BJ (cell line): ENCODE measurements around the gene NSFL1C. TPM values are rescaled to one million over a fixed set of nuclear protein-coding genes. Genes with fewer than 3 reads are reported as not detected.
"Not testable (repeated sequence)": the region's sequence is repeated elsewhere in the genome, so short reads cannot be mapped to it uniquely, and the experiment has no call there.

Experiments
- CTCF ChIA-PET: fragments of 350-600 bp; formaldehyde crosslinking; extraction: SDS; loops from one replicate; lab custom pipeline; 2021; ENCODE audit warnings: antibody characterized with exemption, inconsistent platforms; lab: Yijun Ruan, JAX
- POLR2A ChIA-PET: fragments of 300-600 bp; sonication (Branson Sonifier 250); formaldehyde crosslinking; extraction: SDS; loops from one replicate; lab custom pipeline; 2021; ENCODE audit warnings: antibody characterized with exemption; lab: Charles Lee
- DNase-seq: peaks from one replicate; pipeline ENCODE4 v3.0.0-alpha.2; 2011; ENCODE audit warnings: low read depth
- H3K27me3 ChIP-seq: 2 replicates; pipeline ENCODE4 v1.6.0; 2011; ENCODE audit warnings: low read length; ENCODE audit not compliant: control insufficient read depth, insufficient read depth
- H3K36me3 ChIP-seq: 2 replicates; pipeline ENCODE4 v1.5.1; 2011; ENCODE audit warnings: low read length; ENCODE audit not compliant: control insufficient read depth, insufficient read depth
- H3K4me3 ChIP-seq: 2 replicates; pipeline ENCODE4 v1.5.1; 2011; ENCODE audit warnings: low read depth, mild to moderate bottlenecking, control low read depth, low read length
- polyA plus RNA-seq: library from polyadenylated mRNA; depleted of rRNA; stranded (reverse); fragments of >200 nt; gene quantifications from 2 replicates; pipeline ENCODE4 v1.2.3, GENCODE V29; 2011
- TF ChIP-seq, protein P1 (sequence below): IDR thresholded peaks from 2 replicates; pipeline ENCODE4 v1.5.1; 2011; ENCODE audit warnings: low read depth, mild to moderate bottlenecking, control low read depth, inconsistent platforms, low read length, moderate library complexity; ENCODE audit not compliant: insufficient read depth

Gene NSFL1C
- polyA plus RNA-seq, 1 experiment: 27.7 TPM

DNA sequence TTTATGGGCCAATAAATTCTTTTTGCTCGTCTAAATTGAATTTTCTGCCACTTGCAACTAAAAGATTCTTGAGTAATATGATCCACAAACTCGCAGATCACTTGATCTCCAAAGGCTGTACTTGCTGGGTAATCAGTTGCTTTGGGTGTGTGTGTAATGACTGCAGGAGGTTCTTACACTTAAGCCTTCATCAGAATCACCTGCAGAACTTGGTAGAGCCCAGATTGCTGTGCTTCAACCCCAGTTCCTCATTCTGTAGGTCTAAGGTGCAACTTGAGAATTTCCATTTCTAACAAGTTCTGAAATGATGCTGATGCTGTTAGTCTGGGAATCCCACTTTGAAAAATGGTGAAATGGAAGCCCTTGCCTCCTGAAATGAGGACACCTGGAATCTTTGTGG is 60.8 kb downstream of the NSFL1C start:
- TF ChIP-seq, protein P1, sequence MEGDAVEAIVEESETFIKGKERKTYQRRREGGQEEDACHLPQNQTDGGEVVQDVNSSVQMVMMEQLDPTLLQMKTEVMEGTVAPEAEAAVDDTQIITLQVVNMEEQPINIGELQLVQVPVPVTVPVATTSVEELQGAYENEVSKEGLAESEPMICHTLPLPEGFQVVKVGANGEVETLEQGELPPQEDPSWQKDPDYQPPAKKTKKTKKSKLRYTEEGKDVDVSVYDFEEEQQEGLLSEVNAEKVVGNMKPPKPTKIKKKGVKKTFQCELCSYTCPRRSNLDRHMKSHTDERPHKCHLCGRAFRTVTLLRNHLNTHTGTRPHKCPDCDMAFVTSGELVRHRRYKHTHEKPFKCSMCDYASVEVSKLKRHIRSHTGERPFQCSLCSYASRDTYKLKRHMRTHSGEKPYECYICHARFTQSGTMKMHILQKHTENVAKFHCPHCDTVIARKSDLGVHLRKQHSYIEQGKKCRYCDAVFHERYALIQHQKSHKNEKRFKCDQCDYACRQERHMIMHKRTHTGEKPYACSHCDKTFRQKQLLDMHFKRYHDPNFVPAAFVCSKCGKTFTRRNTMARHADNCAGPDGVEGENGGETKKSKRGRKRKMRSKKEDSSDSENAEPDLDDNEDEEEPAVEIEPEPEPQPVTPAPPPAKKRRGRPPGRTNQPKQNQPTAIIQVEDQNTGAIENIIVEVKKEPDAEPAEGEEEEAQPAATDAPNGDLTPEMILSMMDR: no peak
- ChIA-PET POLR2A (no interaction called here), CTCF (interaction anchor here (0.9 to 1.2 kb wide), 3 partner anchors 22 to 97 kb away, joined by 3 read pairs; no protein-coding TSS in a partner anchor)
- Histone ChIP-seq H3K4me3 (no peak overlapping the region), H3K27me3 (no peaks in the 10 kb centered on the region), H3K36me3 (no peaks in the 10 kb centered on the region)
- no peak for DNase-seq

DNA sequence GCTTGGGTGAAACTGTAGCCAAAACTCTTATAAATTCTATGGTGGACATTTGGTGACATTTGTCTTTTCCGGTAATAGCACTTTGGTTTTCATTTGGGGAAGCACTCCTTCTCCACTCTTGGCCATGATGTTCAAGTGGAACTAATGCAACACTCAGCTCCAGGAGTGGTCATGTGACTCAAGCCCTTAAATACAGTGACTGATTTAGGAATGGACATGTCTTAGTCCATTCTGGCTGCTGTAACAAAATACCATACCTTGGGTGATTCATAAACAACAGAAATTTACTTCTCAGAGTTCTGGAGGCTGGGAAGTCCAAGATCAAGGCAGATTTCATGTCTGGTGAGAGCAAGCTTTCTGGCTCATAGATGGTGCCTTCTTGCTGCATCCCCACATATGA is 63.0 kb downstream of the NSFL1C start:
- Histone ChIP-seq H3K4me3 (no peak overlapping the region), H3K27me3 (no peaks in the 10 kb centered on the region), H3K36me3 (no peaks in the 10 kb centered on the region)
- no peak for DNase-seq
- TF ChIP-seq, protein P1: no peak
- ChIA-PET POLR2A (no interaction called here), CTCF (interaction anchor here (1.2 to 1.4 kb wide), 2 partner anchors 60 to 100 kb away, joined by 3 to 5 read pairs; no protein-coding TSS in a partner anchor)

DNA sequence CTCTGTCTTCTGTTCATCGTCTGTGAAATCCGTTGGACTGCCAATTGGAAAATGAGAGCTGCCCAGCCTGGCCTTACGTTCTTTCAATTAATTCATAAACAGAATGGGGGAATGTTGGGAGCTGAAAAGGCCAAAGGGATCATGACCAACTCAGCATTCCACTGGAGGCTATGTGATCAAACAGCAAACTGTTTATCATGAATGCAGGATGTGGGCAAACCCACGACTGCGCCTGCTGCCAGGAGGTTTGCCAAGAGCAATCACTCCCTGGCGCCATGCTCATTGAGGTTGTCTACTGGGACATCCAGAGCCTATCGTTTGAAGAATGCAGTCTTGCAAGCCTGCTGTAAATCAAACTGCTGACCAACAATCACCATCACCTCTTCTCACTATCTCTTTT is 64.5 kb downstream of the NSFL1C start:
- no peak overlapping the region for H3K4me3 ChIP-seq
- no peak for DNase-seq
- CTCF ChIA-PET: interaction anchor here (1.4 kb wide), 1 partner anchor 33 kb away, joined by 3 read pairs; no protein-coding TSS in a partner anchor
- TF ChIP-seq, protein P1: no peak
- H3K36me3 ChIP-seq: no peaks in the 10 kb centered on the region
- POLR2A ChIA-PET: no interaction called here
- no peaks in the 10 kb centered on the region for H3K27me3 ChIP-seq

DNA sequence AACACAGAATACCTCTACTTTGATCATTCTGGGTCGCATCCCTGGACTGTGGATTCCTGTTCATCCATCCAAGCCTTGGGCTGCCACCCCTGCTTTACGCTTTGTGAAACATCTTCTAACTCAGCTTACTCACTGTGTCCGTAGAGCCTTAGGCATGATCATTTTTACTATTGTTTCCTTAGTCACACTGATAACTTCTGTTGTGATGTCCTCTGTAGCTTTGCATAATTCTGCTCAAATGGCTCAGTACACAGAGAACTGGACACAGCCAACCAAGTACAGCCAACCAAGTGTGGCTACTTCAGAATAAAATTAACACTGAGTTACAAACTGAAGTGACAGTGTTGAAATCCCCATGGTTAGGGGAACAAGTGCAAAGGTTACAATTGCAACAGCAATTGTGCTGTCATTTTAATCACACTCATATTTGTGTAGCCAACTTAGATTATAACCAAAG is 65.2 kb downstream of the NSFL1C start:
- ChIA-PET POLR2A (no interaction called here), CTCF (interaction anchor here (1.4 kb wide), 2 partner anchors 34 to 88 kb away, joined by 3 to 4 read pairs; no protein-coding TSS in a partner anchor)
- TF ChIP-seq, protein P1: no peak
- DNase-seq: no peak
- no peaks in the 10 kb centered on the region for H3K27me3 ChIP-seq
- no peak overlapping the region for H3K4me3 ChIP-seq
- no peaks in the 10 kb centered on the region for H3K36me3 ChIP-seq

DNA sequence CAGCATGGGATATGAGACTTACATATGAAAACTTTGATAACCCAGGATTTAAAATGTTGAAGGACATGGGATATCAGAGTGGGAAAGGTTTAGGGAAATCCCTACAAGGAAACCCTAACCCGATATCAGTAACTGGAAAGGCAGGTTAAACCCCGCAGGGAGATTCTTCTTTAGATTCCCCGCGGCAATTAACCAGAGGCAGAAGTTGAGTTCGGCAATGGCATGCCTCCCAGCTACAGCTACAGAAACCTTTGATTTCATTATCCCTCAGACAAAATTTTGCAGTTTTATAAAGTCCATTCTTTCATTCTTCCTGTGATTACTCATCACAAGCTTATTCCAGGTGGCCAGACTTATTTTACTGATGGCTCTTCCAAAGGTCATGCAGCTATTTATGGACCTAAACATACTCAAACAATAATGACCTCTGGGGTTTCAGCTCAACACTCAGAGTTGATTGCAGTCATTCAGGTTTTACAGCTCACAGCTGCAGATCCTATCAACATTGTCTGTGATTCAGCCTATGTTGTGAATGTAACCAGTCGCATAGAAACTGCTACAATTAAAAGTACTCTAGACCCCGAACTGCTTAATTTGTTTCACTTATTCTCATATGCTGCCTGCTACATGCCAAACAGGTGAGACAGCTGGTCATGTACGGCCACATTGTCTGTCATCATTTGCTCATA is 66.8 kb downstream of the NSFL1C start:
- POLR2A ChIA-PET: interaction anchor here (0.7 kb wide), 1 partner anchor 74 kb away, joined by 3 read pairs; no protein-coding TSS in a partner anchor
- not testable (repeated sequence) for H3K4me3 ChIP-seq, H3K27me3 ChIP-seq, H3K36me3 ChIP-seq
- CTCF ChIA-PET: interaction anchor here (0.8 to 1.2 kb wide), 3 partner anchors 11 to 37 kb away, joined by 3 to 4 read pairs (median 3); no protein-coding TSS in a partner anchor
- DNase-seq: peak; percentile 62

DNA sequence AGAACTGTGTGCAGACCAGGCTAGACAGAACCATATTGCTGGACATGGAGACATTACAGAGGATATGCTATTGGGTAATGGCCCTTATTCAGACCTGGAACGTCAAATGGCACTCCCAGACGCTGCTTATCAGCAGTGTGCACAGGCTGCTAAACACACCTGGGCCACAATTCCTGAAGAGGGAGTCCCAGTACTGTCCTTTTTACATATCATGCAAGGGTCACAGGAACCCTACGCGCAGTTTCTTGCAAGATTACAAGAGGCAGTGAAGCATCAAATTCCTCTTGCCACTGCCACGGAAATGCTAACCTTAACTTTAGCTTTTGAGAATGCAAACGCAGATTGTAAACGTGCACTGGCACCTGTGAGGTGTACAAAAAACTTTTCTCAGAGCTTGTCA is 68.5 kb downstream of the NSFL1C start:
- CTCF ChIA-PET: interaction anchor here (0.7 to 2.0 kb wide), 5 partner anchors 10 to 85 kb away, joined by 3 to 6 read pairs (median 5); no protein-coding TSS in a partner anchor

More for the DNA sequence above, 68.5 kb downstream of the NSFL1C start:
- H3K27me3 ChIP-seq, H3K36me3 ChIP-seq, POLR2A ChIA-PET, H3K4me3 ChIP-seq, DNase-seq: not testable (repeated sequence)
